Mesodermal cell (in vitro differentiated cells): ENCODE data around the gene APPBP2.

Experiments
- H3K27ac ChIP-seq: 2 replicates; pipeline ENCODE4 v1.7.0; 2013; ENCODE audit warnings: mild to moderate bottlenecking, low read depth, low read length, moderate library complexity; ENCODE audit not compliant: severe bottlenecking
- H3K36me3 ChIP-seq: 2 replicates; pipeline ENCODE4 v1.7.1; 2013; ENCODE audit warnings: mild to moderate bottlenecking, low read length, moderate library complexity; ENCODE audit not compliant: control insufficient read depth, insufficient read depth
- H3K4me1 ChIP-seq: one replicate; pipeline ENCODE4 v1.7.1; 2013; ENCODE audit warnings: mild to moderate bottlenecking, low read length; ENCODE audit not compliant: insufficient read depth, control insufficient read depth, poor library complexity, severe bottlenecking
- H3K4me3 ChIP-seq: 2 replicates; pipeline ENCODE4 v1.7.0; 2013; ENCODE audit warnings: low read length, control low read depth, mild to moderate bottlenecking; ENCODE audit not compliant: insufficient read depth, poor library complexity, severe bottlenecking; ENCODE audit errors: extremely low read depth
- H3K9me3 ChIP-seq: 2 replicates; pipeline ENCODE4 v1.7.1; 2013; ENCODE audit warnings: mild to moderate bottlenecking, low read length, moderate library complexity; ENCODE audit not compliant: control insufficient read depth
- WGBS, 2 experiments: methylation state at CpG; one replicate each; pipeline ENCODE4 v1.1.5; 2013; ENCODE audit warnings: missing lambda C conversion rate in 2 of 2; ENCODE audit not compliant: insufficient coverage in 2 of 2; 5-methylcytosine and 5-hydroxymethylcytosine counted together

The APPBP2 gene

GRCh38 chr17:60534010-60534555 lies 8.0 kb upstream of the APPBP2 start:
- WGBS, 2 experiments = no CpG with 5 or more reads among the region's 1 CpG
- H3K27ac ChIP-seq = no peak overlapping the region
- no peak overlapping the region for H3K4me3 ChIP-seq
- H3K9me3 ChIP-seq = no peaks in the 10 kb centered on the region
- no peaks in the 10 kb centered on the region for H3K4me1 ChIP-seq
- no peaks in the 10 kb centered on the region for H3K36me3 ChIP-seq

GRCh38 chr17:60529806-60530205 lies 3.8 kb upstream of the APPBP2 start:
- no peak overlapping the region for H3K4me3 ChIP-seq
- H3K27ac ChIP-seq = no peak overlapping the region
- WGBS, 2 experiments = 100% methylated on average over 1 of the region's 1 CpG
- peaks cover 6% of the 10 kb centered on the region for H3K36me3 ChIP-seq
- H3K9me3 ChIP-seq = no peaks in the 10 kb centered on the region
- no peaks in the 10 kb centered on the region for H3K4me1 ChIP-seq

GRCh38 chr17:60528828-60529227 lies 2.8 kb upstream of the APPBP2 start:
- Histone ChIP-seq H3K4me3 (no peak overlapping the region), H3K9me3 (no peaks in the 10 kb centered on the region), H3K4me1 (no peaks in the 10 kb centered on the region), H3K27ac (no peak overlapping the region), H3K36me3 (peaks cover 6% of the 10 kb centered on the region)
- WGBS, 2 experiments = 83 to 100% methylated on average over 1 of the region's 3 CpGs

GRCh38 chr17:60527701-60528100 lies 1.7 kb upstream of the APPBP2 start:
- no peak overlapping the region for H3K27ac ChIP-seq
- no peaks in the 10 kb centered on the region for H3K9me3 ChIP-seq
- peaks cover 10% of the 10 kb centered on the region for H3K36me3 ChIP-seq
- no peaks in the 10 kb centered on the region for H3K4me1 ChIP-seq
- no peak overlapping the region for H3K4me3 ChIP-seq
- WGBS, 2 experiments = no CpG with 5 or more reads among the region's 2 CpGs

- H3K9me3 ChIP-seq = no peaks in the 10 kb centered on the region
- H3K27ac ChIP-seq = peak overlapping the region; percentile 99
- peak overlapping the region; percentile 98 for H3K4me3 ChIP-seq
- no peaks in the 10 kb centered on the region for H3K4me1 ChIP-seq
- H3K36me3 ChIP-seq = peaks cover 17% of the 10 kb centered on the region
- WGBS, 2 experiments = 25 to 90% methylated on average over 2 of the region's 6 CpGs
Measured at GRCh38 chr17:60526726-60527125, 684 bp upstream of the APPBP2 start.

GRCh38 chr17:60525328-60525684 lies 736 bp downstream of the APPBP2 start:
- 0% methylated on average over 5 to 11 of the region's 11 CpGs for WGBS, 2 experiments
- peak overlapping the region; percentile 98 for H3K4me3 ChIP-seq
- H3K9me3 ChIP-seq = no peaks in the 10 kb centered on the region
- peak overlapping the region; percentile 99 for H3K27ac ChIP-seq
- peaks cover 29% of the 10 kb centered on the region for H3K36me3 ChIP-seq
- no peaks in the 10 kb centered on the region for H3K4me1 ChIP-seq

GRCh38 chr17:60524463-60525327 lies 1.3 kb downstream of the APPBP2 start:
- H3K4me3 ChIP-seq = peak overlapping the region; percentile 98
- WGBS, 2 experiments = 0% methylated on average over 1 of the region's 9 CpGs; no CpG with 5 or more reads in 1 of the 2 experiments
- H3K36me3 ChIP-seq = peaks cover 35% of the 10 kb centered on the region
- H3K4me1 ChIP-seq = no peaks in the 10 kb centered on the region
- H3K27ac ChIP-seq = peak overlapping the region; percentile 99
- H3K9me3 ChIP-seq = no peaks in the 10 kb centered on the region

GRCh38 chr17:60523822-60524221 lies 2.2 kb downstream of the APPBP2 start:
- H3K36me3 ChIP-seq = peaks cover 44% of the 10 kb centered on the region
- H3K27ac ChIP-seq = no peak overlapping the region
- no peaks in the 10 kb centered on the region for H3K4me1 ChIP-seq
- H3K9me3 ChIP-seq = no peaks in the 10 kb centered on the region
- H3K4me3 ChIP-seq = peak overlapping the region; percentile 98
- WGBS, 2 experiments = no CpG with 5 or more reads among the region's 1 CpG

- 100% methylated on average over 1 to 2 of the region's 3 CpGs for WGBS, 2 experiments
- Histone ChIP-seq H3K9me3 (no peaks in the 10 kb centered on the region), H3K4me1 (no peaks in the 10 kb centered on the region), H3K36me3 (peaks cover 50% of the 10 kb centered on the region), H3K4me3 (no peak overlapping the region), H3K27ac (no peak overlapping the region)
Measured at GRCh38 chr17:60522889-60523626, 3.0 kb downstream of the APPBP2 start.

GRCh38 chr17:60519795-60520194 lies 6.2 kb downstream of the APPBP2 start:
- H3K27ac ChIP-seq = no peak overlapping the region
- H3K36me3 ChIP-seq = peaks cover 52% of the 10 kb centered on the region
- H3K4me3 ChIP-seq = no peak overlapping the region
- 100% methylated on average over 1 of the region's 4 CpGs; no CpG with 5 or more reads in 1 of the 2 experiments for WGBS, 2 experiments
- H3K9me3 ChIP-seq = no peaks in the 10 kb centered on the region
- H3K4me1 ChIP-seq = no peaks in the 10 kb centered on the region
